MV-4-11 (cell line): ENCODE measurements around the gene INPP5A.
"Not testable (repeated sequence)": the region's sequence is repeated elsewhere in the genome, so short reads cannot be mapped to it uniquely, and the experiment has no call there.

Experiments used
- DNase-seq: peaks from one replicate; lab custom pipeline; 2025; lab: John Stamatoyannopoulos, UW

The INPP5A gene

GRCh38 chr10:132597654-132598053 lies 60.1 kb downstream of the INPP5A start:
- no peak for DNase-seq

DNA sequence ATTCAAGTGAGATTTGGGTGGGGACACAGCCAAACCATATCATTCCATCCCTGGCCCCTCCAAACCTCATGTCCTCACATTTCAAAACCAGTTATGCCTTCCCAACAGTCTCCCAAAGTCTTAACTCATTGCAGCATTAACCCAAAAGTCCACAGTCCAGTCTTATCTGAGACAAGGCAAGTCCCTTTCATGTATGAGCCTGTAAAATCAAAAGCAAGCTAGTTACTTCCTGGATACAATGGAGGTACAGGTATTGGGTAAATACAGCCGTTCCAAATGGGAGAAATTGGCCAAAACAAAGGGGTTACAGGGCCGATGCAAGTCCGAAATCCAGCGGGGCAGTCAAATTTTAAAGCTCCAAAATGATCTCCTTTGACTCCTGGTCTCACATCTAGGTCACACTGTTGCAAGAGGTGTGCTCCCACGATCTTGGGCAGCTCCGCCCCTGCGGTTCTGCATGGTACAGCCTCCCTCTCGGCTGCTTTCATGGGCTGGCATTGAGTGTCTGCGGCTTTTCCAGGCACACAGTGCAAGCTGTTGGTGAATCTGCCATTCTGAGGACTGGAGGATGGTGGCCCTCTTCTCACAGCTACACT lies 61.5 kb downstream of the INPP5A start:
- DNase-seq, result not testable (repeated sequence)

- DNase-seq, result no peak
These were observed 62.1 kb downstream of the INPP5A start for GRCh38 chr10:132599732-132600131.

- DNase-seq, result no peak
These were observed 62.8 kb downstream of the INPP5A start for GRCh38 chr10:132600416-132600815.

DNA sequence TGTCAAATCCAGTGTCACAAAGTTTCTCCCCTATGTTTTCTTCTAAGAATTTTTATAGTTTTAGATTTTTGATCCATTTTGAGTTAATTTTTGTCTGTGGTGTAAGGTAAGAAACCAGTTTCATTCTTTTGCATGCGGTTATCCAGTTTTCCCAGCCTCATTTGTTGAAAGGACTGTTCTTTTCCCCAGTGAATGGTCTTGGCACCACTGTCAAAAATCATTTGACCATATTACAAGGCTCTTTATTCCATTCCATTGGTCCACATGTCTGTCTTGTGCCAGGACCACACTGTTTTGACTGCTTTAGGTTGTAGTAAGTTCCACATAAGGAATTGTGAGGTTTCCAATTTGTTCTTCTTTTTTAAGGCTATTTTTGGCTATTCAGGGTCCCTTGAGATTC lies 64.0 kb downstream of the INPP5A start:
- no peak for DNase-seq

DNA sequence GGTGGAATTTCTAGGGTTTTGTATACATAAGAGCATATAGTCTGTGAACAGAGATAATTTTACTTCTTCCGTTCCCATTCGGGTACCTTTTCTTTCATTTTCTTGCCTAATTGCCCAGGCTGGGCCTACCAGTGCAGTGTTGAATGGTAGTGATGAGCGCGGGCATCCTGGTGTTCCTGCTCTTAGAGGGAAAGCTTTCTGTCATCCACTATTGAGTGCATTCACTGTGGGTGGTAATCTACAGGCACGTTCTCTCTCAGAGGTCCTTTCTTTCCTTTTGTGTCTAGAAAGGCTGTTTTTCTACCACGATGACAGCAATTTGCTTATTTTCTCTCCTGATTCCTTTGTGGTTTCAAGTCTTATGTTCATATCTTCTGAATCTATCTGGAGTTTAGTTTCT lies 65.0 kb downstream of the INPP5A start:
- no peak for DNase-seq

- no peak for DNase-seq
These were observed 66.4 kb downstream of the INPP5A start for GRCh38 chr10:132603851-132604533.

DNA sequence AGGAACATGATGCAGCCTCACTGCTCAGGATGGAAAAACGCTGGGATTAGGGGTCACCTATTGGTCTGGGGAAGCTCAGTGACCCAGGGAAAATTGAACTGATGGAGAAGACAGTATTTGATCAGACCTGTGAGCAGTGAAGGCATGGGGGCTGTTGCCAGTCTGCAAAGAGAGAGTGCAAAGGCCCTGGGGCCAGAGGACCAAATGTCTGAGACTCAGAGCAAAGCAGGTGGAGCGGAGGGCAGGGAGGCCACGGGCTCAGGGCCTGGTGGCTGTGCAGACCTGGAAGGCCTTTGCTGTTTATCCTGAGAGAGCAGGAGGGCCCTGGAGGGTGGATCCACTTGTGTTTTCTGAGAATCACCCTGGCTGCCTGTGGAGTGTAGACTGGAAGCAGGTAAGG lies 67.1 kb downstream of the INPP5A start:
- no peak for DNase-seq

GRCh38 chr10:132605390-132605789 lies 67.8 kb downstream of the INPP5A start:
- no peak for DNase-seq

DNA sequence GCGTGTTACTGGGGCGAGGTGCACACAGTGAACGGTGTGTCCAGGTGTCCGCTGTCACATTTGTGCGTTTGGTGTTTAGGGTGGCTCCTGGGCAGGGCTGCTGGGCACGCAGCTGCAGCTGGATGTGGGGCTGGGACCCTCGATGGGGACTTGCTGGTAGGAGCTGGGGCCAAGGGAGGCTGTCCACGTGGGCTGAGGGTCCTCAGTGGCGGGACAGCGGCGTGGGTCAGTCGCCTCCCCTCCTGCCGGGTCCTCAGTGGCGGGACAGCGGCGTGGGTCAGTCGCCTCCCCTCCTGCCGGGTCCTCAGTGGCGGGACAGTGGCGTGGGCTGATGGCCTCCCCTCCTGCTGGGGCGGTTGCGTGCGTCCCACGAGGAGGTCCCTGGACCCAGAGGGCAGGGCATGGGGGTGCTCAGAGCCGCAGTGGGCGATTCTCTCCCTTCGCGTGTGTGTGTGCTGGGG lies 68.5 kb downstream of the INPP5A start:
- no peak for DNase-seq

DNA sequence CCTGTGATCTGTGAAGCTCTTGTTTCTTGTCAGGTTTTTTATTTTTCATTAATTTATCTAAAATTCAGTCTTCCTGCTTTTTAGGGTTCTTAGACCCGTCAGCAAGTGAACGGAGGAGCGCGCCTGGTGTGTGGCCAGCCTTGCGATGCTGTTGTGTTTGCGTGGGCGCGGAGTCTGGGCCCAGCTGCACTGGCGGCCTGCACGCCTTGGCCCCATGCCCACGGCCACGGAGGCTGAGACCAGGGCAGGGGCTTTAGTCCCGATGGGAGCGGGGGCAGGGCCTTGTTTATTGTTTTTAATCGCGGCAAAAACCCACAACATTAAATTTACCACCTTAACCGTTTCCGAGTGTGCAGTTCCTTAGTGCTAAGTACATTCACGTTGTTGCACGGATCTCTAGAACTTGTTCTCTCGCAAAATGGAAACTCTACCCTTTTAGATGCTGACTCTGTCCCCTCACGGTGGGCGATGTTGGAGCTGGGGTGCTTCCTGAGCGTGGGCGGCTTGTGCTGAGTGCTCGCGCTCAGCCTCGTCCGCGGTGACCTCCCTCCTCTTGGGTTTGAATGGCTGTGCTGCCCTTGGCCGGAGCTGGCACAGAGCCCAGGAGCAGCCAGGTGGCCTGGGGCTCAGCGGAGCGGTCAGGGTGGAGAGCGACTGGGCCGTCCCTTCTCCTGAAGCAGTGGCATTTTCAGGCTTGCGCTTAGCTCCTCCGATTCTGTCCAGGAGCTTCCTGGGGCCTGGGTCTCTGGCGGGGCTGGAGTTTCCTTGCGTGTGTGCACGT lies 69.1 kb downstream of the INPP5A start:
- DNase-seq, result no peak

DNA sequence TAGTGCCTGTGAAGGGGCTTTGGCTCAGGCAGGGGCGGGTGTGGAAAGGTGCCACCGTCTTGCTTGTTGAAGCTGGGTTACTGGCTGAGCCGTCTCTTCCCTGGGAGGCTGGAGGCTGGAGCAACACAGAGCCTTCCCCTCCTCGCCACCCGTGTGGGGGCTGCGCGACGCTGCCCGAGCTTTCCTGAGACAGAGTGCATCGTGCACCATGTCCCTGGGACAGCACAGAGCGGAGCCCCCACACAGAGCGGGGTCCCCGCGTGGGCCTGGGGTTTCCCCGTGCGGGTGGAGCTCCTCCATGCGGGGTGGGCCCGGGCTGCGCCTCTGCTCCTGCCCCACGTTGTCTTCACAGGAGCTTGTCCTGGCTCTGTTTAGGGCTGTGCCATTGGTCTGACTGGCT lies 69.9 kb downstream of the INPP5A start:
- DNase-seq, result no peak

- DNase-seq, result no peak
These were observed 70.4 kb downstream of the INPP5A start for GRCh38 chr10:132607961-132608495.

GRCh38 chr10:132608511-132609195 lies 71.1 kb downstream of the INPP5A start:
- no peak for DNase-seq

- no peak for DNase-seq
These were observed 71.6 kb downstream of the INPP5A start for GRCh38 chr10:132609211-132609610.

- DNase-seq, result no peak
These were observed 72.6 kb downstream of the INPP5A start for GRCh38 chr10:132610071-132610701.

GRCh38 chr10:132611026-132611910 lies 73.7 kb downstream of the INPP5A start:
- DNase-seq, result no peak

DNA sequence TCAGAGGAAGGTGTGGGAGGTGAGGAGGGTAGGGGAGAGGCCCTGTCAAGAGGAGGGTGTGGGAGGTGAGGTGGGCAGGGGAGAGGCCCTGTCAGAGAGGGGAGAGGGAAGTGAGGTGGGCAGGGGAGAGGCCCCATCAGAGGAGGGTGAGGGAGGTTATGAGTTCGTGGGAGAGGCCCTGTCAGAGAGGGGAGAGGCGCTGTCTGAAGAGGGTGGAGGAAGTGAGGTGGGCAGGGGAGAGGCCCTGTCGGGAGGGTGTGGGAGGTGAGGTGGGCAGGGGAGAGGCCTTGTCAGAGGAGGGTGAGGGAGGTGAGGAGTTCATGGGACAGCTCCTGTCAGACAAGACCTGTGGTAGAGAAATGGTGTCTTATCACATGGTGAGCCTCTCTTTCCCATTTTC lies 74.4 kb downstream of the INPP5A start:
- DNase-seq, result no peak

- no peak for DNase-seq
These were observed 75.3 kb downstream of the INPP5A start for GRCh38 chr10:132612571-132613504.
